Stomach (tissue), 4 donors: ENCODE data around the gene RCOR1.

Experiments used
- EP300 ChIP-seq: sonication (generic); formaldehyde crosslinking; IDR thresholded peaks from one replicate; pipeline ENCODE4 v1.6.1; 2017; ENCODE audit warnings: antibody characterized with exemption
- POLR2A ChIP-seq, 4 donors: fragments of 450-650 bp; IDR thresholded peaks; one replicate each; pipeline ENCODE4 v1.6.1; 2016; ENCODE audit warnings: antibody characterized with exemption in 4 of 4, control low read depth in 2 of 4, mild to moderate bottlenecking in 1 of 4, moderate library complexity in 1 of 4
- POLR2AphosphoS5 ChIP-seq, 3 donors: sonication (generic); formaldehyde crosslinking; IDR thresholded peaks; one replicate each; pipeline ENCODE4 v1.6.1; 2016; ENCODE audit warnings: antibody characterized with exemption in 3 of 3
- TF ChIP-seq, protein P1 (sequence below), 7 experiments: fragments of 450-650 bp in 4 of 7; fragments of 200-600 bp in 3 of 7; sonication (generic) in 3 of 7; IDR thresholded peaks; one replicate each; pipeline ENCODE4 v1.5.1; 2016 to 2019; ENCODE audit warnings: antibody characterized with exemption in 7 of 7, control low read depth in 2 of 7, mild to moderate bottlenecking in 1 of 7

DNA sequence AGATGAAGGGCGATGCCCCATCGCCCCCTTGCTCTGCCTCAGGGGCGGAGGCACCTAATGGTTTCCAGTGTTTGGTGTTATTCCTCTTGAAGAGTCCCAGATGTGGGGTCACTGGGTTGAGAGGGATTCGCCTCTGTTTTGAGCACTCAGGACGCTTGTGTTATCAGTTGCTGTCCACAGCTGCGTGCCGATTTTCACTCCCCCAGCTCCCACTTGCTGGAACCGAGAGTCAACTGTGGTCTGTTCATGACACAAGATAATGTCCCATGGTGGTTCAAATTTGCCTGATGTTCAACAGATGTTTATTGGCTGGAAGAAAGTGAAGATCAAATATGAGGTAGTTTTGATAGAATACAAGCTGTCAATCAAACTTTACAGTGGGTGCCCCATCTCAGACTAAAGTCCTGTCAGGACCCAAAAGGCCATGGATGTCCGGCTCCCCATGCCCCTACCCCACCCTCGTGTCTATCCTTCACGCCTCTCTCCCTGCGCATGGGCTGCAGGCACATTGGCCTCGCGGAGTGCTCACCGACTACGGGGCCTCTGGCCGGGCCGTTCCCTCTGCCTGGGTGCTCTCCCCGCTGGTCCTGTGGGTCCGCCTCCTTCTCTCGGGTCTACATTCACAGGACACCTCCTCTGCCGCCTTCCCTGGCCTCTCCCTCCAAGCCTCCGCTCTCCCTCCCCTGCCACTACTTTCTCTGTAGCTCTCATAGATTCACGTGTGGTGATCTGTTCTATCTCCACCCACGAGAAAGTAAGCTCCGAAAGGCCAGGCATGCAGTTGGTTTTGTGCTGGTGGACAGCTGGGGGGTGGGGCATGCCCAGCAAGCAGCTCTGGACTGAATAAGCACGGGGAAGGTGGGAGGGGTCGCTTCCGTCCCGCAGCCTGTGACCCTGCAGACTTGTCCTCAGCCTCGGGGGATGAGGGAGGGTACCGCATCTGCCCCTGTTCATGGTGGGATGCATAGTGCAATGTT lies 178.0 kb downstream of the RCOR1 start:
- TF ChIP-seq, protein P1, sequence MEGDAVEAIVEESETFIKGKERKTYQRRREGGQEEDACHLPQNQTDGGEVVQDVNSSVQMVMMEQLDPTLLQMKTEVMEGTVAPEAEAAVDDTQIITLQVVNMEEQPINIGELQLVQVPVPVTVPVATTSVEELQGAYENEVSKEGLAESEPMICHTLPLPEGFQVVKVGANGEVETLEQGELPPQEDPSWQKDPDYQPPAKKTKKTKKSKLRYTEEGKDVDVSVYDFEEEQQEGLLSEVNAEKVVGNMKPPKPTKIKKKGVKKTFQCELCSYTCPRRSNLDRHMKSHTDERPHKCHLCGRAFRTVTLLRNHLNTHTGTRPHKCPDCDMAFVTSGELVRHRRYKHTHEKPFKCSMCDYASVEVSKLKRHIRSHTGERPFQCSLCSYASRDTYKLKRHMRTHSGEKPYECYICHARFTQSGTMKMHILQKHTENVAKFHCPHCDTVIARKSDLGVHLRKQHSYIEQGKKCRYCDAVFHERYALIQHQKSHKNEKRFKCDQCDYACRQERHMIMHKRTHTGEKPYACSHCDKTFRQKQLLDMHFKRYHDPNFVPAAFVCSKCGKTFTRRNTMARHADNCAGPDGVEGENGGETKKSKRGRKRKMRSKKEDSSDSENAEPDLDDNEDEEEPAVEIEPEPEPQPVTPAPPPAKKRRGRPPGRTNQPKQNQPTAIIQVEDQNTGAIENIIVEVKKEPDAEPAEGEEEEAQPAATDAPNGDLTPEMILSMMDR (IDR thresholded peaks at IDR 0.05) = no peak
- TF ChIP-seq POLR2A (IDR thresholded peaks at IDR 0.05) = no peak
- TF ChIP-seq POLR2AphosphoS5 (IDR thresholded peaks at IDR 0.05) = no peak
- no peak for TF ChIP-seq EP300
